ENCODE measurements around the gene CTAGE1.

The CTAGE1 gene

DNA sequence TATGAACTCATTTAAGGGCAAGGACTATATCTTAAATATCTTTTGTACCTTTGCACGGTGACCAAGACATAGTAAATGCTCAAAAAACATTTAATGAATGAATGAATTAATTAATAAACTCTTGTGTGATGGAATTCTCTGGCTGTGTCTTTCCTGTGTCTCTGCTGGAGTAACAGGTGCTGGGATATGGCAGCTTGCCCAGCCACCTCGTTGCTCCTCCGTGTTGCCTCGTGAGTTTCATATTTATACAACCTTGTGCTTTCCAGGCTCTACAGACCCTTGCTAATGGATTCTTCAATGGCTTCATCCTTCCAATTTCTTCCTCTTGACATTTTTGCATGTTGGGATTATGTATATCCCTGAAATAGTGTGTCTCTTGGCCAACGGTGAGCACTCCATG lies 30.4 kb downstream of the CTAGE1 start:
- DNase-seq: no peak

DNA sequence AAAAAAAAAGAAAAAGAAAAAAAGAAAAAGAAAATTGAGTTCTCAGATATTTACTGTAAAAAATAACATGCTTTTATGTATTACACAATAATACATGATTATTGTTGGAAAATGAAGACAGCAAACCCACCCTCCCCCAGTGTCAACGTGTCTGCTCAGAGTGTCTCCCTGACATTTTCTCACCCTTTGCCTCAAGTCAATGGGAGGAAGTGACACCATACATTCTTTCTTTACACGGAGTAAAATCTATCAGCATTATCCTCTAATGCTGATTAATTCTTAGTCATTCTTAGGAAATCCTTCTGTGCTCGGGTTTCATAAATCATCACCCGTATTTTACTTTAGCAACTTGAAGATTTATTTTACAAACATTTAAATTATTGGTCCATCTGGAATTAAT lies 32.0 kb downstream of the CTAGE1 start:
- no peak for DNase-seq

DNA sequence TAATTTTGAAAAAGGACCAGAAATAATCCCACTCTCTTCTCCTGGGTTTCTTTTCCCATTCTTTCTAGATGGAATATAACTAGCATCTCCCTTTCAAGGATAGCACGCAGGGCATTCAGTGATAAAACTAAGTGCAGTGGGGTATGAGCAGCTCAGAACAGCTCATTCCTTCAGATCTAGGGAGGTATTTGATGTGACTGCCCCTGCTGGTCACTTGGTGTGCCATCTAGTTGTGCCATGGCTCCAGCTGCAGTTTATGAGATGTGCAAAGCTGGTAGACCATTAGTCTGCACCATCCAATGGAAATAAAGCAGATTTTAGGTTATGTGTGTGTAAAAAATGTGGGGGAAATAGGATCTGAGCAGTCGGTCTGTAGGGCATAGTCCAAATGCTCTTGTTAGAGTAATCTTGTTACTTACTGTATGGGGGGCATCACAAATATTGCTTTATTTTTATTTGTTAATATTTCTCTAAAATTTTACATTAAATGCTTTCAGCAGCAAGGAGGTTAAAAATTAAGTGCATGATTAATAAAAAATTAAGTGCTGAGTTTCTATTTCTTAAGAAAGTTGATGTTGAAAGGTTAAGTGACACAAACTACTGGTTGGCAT lies 38.9 kb downstream of the CTAGE1 start:
- peak; percentile 2 for DNase-seq

DNA sequence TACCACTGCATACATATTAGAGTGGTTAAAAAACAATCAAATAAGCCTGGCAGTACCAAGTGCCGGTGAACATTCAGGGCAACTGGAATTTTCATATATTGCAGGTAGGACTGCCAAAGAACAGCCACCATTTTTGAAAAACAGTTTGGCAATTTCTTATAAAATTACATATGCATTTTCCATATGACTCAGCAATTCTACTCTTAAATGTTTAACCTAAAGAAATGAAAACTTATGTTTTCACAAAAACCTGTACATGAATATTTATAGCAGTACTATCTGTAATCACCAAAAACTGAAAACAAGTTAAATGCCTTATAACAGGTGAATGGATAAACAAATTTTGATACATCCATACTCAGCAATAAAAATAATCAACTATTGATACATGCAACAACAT lies 39.9 kb downstream of the CTAGE1 start:
- DNase-seq: no peak

DNA sequence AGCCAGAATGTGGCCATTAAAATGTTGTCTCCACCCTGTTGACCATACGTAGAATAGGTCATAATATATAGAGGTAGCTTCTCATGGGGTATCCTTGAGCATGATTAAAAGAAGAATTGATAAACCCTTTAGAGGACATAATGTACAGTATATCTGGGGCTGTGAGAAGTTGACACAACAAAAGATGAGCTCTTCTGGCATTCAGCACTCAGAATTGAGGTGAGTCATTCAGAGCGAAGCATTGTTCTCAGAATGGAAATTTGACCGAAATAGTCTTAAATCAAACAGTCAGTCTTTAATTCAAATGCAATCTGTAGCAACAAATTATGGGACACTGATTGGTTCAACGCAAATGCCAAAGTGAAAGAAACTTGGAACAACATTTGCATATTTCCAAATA lies 47.3 kb downstream of the CTAGE1 start:
- DNase-seq: no peak

DNA sequence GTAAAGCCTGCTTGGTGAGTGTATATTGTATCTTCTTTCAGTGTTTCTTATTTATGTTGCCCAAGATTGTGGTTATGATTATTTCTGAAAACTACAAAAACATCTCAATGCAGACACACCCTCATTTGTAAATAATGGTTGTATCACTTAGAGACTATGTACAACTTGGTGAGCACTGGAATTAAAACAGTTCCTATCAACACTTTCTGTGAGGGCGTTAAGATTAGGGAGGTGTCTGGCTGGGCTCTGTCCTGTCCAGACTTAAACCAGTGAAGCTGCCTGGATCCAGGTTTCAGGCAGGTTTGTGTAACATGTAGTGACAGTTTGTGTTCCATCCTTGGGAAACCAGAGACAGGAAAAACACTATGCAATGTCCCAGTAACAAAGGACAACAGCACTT lies 49.7 kb downstream of the CTAGE1 start:
- no peak for DNase-seq

DNA sequence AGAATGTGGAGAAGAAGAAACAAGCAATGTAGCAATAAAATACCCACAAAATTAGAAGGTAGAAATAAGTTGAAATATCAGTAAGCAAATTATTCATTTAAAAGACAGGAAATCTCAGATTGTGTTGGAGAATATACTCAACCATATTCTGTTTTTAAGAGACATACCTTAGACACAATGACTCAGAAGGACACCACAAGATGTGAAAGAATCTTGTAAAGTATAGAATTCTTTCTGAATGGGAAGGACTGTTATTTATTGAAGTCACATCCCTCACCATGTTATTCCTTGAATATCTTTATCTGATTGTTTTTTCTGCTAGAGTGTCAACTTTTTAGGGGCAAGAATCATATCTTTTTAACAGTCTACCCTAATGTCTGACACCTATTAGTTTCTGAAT lies 50.4 kb downstream of the CTAGE1 start:
- no peak for DNase-seq

DNA sequence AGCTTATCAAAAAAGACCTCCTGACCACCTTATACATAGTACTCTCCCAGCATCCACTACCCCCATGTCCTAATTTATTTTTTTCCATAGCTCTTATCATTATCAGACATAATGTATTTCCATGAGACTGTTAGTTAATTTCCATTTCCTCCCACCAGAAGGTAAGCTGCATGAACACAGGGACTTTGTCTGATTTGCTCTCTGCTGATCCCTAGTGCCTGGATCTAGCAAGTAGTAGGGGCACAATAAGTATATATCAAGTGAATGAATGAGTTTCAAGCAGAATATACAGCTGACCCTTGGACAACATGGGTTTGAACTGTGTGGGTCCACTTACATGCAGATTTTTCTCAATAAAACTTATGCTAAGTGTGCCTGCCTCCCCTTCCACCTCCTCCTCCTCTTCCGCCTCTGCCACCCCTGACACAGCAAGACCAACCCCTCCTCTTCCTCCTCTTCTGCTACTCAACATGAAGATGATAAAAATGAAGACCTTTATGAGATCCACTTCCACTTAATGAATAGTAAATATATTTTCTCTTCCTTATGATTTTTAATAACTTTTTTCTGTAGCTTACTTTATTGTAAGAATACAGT lies 53.8 kb downstream of the CTAGE1 start:
- DNase-seq: no peak

Measured in stimulated activated CD4-positive, alpha-beta T cell treated with anti-CD3 and anti-CD28 coated beads, Interleukin-15, amount 100 ng/mL, for 24 hours (primary cell).